ENCODE data around the gene ZMYM2.
A peak's percentile ranks its signal among the peaks of the same experiment; 100 is the strongest.
"Not testable (repeated sequence)": the region's sequence is repeated elsewhere in the genome, so short reads cannot be mapped to it uniquely, and the experiment has no call there.

The ZMYM2 gene

DNA sequence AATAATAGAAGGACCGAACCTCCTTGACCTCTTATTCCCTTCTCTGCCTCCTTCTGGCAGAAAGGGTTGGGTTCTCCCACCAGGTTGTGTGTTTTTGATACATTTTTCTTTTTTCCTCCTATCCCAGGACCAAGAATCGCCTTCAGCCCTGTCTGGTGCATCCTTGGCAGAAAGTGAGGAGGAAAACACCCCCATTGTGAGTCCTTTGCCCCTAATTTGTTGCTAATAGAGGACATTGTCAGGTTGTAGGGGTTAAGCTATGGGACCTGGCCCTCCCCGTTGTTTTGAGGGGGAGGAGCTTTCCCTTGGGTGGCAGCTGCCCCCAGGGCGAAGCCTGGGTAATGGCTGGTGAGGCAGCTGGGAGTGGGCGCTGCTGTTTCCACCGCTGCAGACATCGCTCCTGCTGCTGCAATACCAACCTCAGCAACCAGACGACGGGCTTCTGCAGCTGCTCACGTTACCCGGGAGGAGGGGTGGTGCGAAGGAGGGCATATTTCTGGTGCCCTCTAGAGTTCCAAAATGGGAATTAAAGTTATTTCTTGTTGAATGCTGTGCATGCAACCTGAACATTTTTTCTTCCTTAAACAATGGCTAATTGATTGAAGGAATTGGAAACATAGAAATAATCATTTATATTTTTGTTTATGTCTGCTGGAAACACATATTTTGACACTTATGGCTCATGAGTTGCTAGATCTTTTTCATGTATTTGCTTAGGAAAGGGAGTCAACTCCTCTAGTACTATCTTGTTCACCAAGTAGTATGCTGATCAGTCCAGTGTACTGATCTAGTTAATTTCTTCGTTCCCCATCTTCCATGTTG lies 1.5 kb downstream of the ZMYM2 start:
- H3K27ac ChIP-seq (ENCODE audit: low read depth, low read length, severe bottlenecking), result peak overlapping the region; percentile 94
- peaks cover 37% of the 10 kb centered on the region for H3K36me3 ChIP-seq (ENCODE audit: control insufficient read depth, insufficient read depth, low read length)
- peaks cover 8% of the 10 kb centered on the region for H3K4me1 ChIP-seq (ENCODE audit: control insufficient read depth, insufficient read depth, low read length, poor library complexity, severe bottlenecking)
- H3K9me3 ChIP-seq (ENCODE audit: control insufficient read depth, low read length), result no peaks in the 10 kb centered on the region
- H3K4me3 ChIP-seq (ENCODE audit: extremely low read depth, insufficient read depth, low read length, poor library complexity, severe bottlenecking), result peak overlapping the region; percentile 91
- WGBS, 2 experiments (ENCODE audit: insufficient coverage in 2 of 2), result 0 to 11% methylated on average over 5 to 7 of the region's 13 CpGs

GRCh38 chr13:19960653-19960976 lies 2.1 kb downstream of the ZMYM2 start:
- Histone ChIP-seq H3K4me3 (ENCODE audit: extremely low read depth, insufficient read depth, low read length, poor library complexity, severe bottlenecking) (peak overlapping the region; percentile 91), H3K27ac (ENCODE audit: low read depth, low read length, severe bottlenecking) (no peak overlapping the region), H3K4me1 (ENCODE audit: control insufficient read depth, insufficient read depth, low read length, poor library complexity, severe bottlenecking) (peaks cover 8% of the 10 kb centered on the region), H3K36me3 (ENCODE audit: control insufficient read depth, insufficient read depth, low read length) (peaks cover 41% of the 10 kb centered on the region), H3K9me3 (ENCODE audit: control insufficient read depth, low read length) (no peaks in the 10 kb centered on the region)
- WGBS, 2 experiments (ENCODE audit: insufficient coverage in 2 of 2), result 89 to 100% methylated on average over 1 of the region's 2 CpGs

- H3K4me1 ChIP-seq (ENCODE audit: control insufficient read depth, insufficient read depth, low read length, poor library complexity, severe bottlenecking), result peaks cover 8% of the 10 kb centered on the region
- WGBS, 2 experiments (ENCODE audit: insufficient coverage in 2 of 2), result no CpG with 5 or more reads among the region's 4 CpGs
- no peak overlapping the region for H3K4me3 ChIP-seq (ENCODE audit: extremely low read depth, insufficient read depth, low read length, poor library complexity, severe bottlenecking)
- H3K9me3 ChIP-seq (ENCODE audit: control insufficient read depth, low read length), result no peaks in the 10 kb centered on the region
- H3K27ac ChIP-seq (ENCODE audit: low read depth, low read length, severe bottlenecking), result no peak overlapping the region
- peaks cover 50% of the 10 kb centered on the region for H3K36me3 ChIP-seq (ENCODE audit: control insufficient read depth, insufficient read depth, low read length)
Observed at GRCh38 chr13:19961489-19961888, 3.0 kb downstream of the ZMYM2 start.

GRCh38 chr13:19961924-19962323 lies 3.4 kb downstream of the ZMYM2 start:
- Histone ChIP-seq H3K27ac (ENCODE audit: low read depth, low read length, severe bottlenecking) (no peak overlapping the region), H3K36me3 (ENCODE audit: control insufficient read depth, insufficient read depth, low read length) (peaks cover 53% of the 10 kb centered on the region), H3K9me3 (ENCODE audit: control insufficient read depth, low read length) (no peaks in the 10 kb centered on the region), H3K4me3 (ENCODE audit: extremely low read depth, insufficient read depth, low read length, poor library complexity, severe bottlenecking) (no peak overlapping the region), H3K4me1 (ENCODE audit: control insufficient read depth, insufficient read depth, low read length, poor library complexity, severe bottlenecking) (peaks cover 8% of the 10 kb centered on the region)

- Histone ChIP-seq H3K4me3 (ENCODE audit: extremely low read depth, insufficient read depth, low read length, poor library complexity, severe bottlenecking) (no peak overlapping the region), H3K36me3 (ENCODE audit: control insufficient read depth, insufficient read depth, low read length) (peaks cover 63% of the 10 kb centered on the region), H3K27ac (ENCODE audit: low read depth, low read length, severe bottlenecking) (no peak overlapping the region), H3K9me3 (ENCODE audit: control insufficient read depth, low read length) (no peaks in the 10 kb centered on the region), H3K4me1 (ENCODE audit: control insufficient read depth, insufficient read depth, low read length, poor library complexity, severe bottlenecking) (peaks cover 8% of the 10 kb centered on the region)
- WGBS, 2 experiments (ENCODE audit: insufficient coverage in 2 of 2), result 93 to 98% methylated on average over 8 to 9 of the region's 10 CpGs
Observed at GRCh38 chr13:19962894-19963293, 4.4 kb downstream of the ZMYM2 start.

DNA sequence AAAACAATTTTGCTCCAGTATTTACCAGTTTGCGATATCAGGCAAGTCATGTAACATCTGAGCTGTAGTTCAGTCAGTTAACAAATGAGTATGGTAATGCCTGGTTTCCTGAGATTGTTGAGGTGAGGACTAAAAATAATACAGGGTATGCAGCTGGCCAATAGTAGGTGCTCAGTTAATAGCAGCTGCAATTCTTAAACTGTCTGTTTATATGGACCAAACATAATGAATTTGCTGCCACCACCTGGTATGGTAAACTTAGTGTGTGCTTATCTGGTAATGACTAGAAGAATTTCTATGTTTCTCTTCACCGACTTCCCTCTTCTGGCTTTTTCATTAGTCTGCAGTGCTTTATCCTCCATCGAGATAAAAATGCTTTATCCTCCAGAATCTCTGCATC lies 9.1 kb downstream of the ZMYM2 start:
- Histone ChIP-seq H3K4me3 (ENCODE audit: extremely low read depth, insufficient read depth, low read length, poor library complexity, severe bottlenecking) (no peak overlapping the region), H3K4me1 (ENCODE audit: control insufficient read depth, insufficient read depth, low read length, poor library complexity, severe bottlenecking) (no peaks in the 10 kb centered on the region), H3K27ac (ENCODE audit: low read depth, low read length, severe bottlenecking) (no peak overlapping the region), H3K9me3 (ENCODE audit: control insufficient read depth, low read length) (no peaks in the 10 kb centered on the region), H3K36me3 (ENCODE audit: control insufficient read depth, insufficient read depth, low read length) (peaks cover 73% of the 10 kb centered on the region)
- WGBS, 2 experiments (ENCODE audit: insufficient coverage in 2 of 2), result 89 to 100% methylated on average over 2 of the region's 3 CpGs

DNA sequence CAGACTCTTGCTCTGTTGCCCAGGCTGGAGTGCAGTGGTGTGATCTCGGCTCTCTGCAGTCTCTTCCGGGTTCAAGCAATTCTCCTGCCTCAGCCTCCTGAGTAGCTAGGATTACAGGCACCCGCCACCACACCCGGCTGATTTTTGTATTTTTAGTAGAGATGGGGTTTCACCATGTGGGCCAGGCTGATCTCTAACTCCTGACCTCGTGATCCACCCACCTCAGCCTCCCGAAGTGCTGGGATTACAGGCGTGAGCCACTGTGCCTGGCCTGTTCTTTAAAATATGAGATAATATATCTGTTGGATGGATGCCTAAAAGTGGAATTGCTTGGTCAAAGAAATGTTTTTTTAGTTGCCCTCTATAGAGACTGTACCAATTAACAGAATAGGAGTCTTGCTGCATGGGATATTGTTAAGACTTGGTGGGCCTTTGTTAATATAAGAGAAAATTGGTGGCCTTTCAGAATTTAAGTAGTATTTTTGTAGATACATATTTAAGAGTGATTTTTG lies 16.0 kb downstream of the ZMYM2 start:
- peaks cover 76% of the 10 kb centered on the region for H3K36me3 ChIP-seq (ENCODE audit: control insufficient read depth, insufficient read depth, low read length)
- not testable (repeated sequence) for H3K9me3 ChIP-seq (ENCODE audit: control insufficient read depth, low read length); H3K4me3 ChIP-seq (ENCODE audit: extremely low read depth, insufficient read depth, low read length, poor library complexity, severe bottlenecking); H3K27ac ChIP-seq (ENCODE audit: low read depth, low read length, severe bottlenecking); H3K4me1 ChIP-seq (ENCODE audit: control insufficient read depth, insufficient read depth, low read length, poor library complexity, severe bottlenecking)
- WGBS, 2 experiments (ENCODE audit: insufficient coverage in 2 of 2), result 85 to 94% methylated on average over 2 to 4 of the region's 7 CpGs

DNA sequence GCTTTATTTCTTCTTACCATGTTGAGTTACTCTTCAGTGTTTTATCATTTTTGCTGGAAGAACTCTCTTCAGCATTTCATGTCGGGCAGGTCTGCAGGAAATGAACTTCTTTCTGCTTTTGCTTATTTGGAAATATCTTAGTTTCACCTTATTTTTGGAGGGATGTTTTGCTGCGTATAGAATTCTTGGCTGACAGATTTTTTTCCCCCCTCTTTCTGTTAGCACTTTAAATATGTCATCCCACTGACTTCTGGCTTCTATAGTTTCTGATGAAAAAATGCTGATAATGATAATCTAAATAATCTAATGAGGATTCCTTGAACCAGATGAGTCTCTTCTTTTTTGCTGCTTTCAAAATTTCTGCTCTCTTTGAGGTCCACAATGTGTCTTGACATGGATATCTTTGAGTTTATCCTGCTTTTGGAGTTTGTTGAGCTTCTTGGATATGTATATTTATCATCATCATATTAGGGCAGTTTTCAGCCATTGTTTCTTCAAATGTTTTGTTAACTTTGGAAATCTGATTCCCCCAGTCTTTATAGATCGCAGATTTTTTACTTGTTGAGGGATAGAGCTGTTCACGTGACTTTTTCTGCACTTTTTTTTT lies 20.4 kb downstream of the ZMYM2 start:
- H3K4me3 ChIP-seq (ENCODE audit: extremely low read depth, insufficient read depth, low read length, poor library complexity, severe bottlenecking), result no peak overlapping the region
- H3K9me3 ChIP-seq (ENCODE audit: control insufficient read depth, low read length), result no peaks in the 10 kb centered on the region
- H3K4me1 ChIP-seq (ENCODE audit: control insufficient read depth, insufficient read depth, low read length, poor library complexity, severe bottlenecking), result no peaks in the 10 kb centered on the region
- peaks cover 64% of the 10 kb centered on the region for H3K36me3 ChIP-seq (ENCODE audit: control insufficient read depth, insufficient read depth, low read length)
- WGBS, 2 experiments (ENCODE audit: insufficient coverage in 2 of 2), result 100% methylated on average over 1 of the region's 4 CpGs; no CpG with 5 or more reads in 1 of the 2 experiments
- no peak overlapping the region for H3K27ac ChIP-seq (ENCODE audit: low read depth, low read length, severe bottlenecking)

GRCh38 chr13:19981685-19982238 lies 23.2 kb downstream of the ZMYM2 start:
- Histone ChIP-seq H3K4me1 (ENCODE audit: control insufficient read depth, insufficient read depth, low read length, poor library complexity, severe bottlenecking) (no peaks in the 10 kb centered on the region), H3K4me3 (ENCODE audit: extremely low read depth, insufficient read depth, low read length, poor library complexity, severe bottlenecking) (no peak overlapping the region), H3K36me3 (ENCODE audit: control insufficient read depth, insufficient read depth, low read length) (peaks cover 51% of the 10 kb centered on the region), H3K9me3 (ENCODE audit: control insufficient read depth, low read length) (no peaks in the 10 kb centered on the region), H3K27ac (ENCODE audit: low read depth, low read length, severe bottlenecking) (no peak overlapping the region)
- WGBS, 2 experiments (ENCODE audit: insufficient coverage in 2 of 2), result 91 to 100% methylated on average over 3 of the region's 3 CpGs

GRCh38 chr13:19982447-19983043 lies 24.0 kb downstream of the ZMYM2 start:
- H3K9me3 ChIP-seq (ENCODE audit: control insufficient read depth, low read length), result no peaks in the 10 kb centered on the region
- H3K4me3 ChIP-seq (ENCODE audit: extremely low read depth, insufficient read depth, low read length, poor library complexity, severe bottlenecking), result no peak overlapping the region

More at GRCh38 chr13:19982447-19983043, 24.0 kb downstream of the ZMYM2 start:
- Histone ChIP-seq H3K27ac (ENCODE audit: low read depth, low read length, severe bottlenecking) (no peak overlapping the region), H3K36me3 (ENCODE audit: control insufficient read depth, insufficient read depth, low read length) (peaks cover 48% of the 10 kb centered on the region), H3K4me1 (ENCODE audit: control insufficient read depth, insufficient read depth, low read length, poor library complexity, severe bottlenecking) (no peaks in the 10 kb centered on the region)
- 91% methylated on average over 3 of the region's 5 CpGs; no CpG with 5 or more reads in 1 of the 2 experiments for WGBS, 2 experiments (ENCODE audit: insufficient coverage in 2 of 2)

All from mesodermal cell (in vitro differentiated cells).